Body of pancreas (tissue), 4 donors: Measurements from ENCODE around the gene ABCC4. TPM values are rescaled to one million over a fixed set of nuclear protein-coding genes. Genes with fewer than 3 reads are reported as not detected.

Experiments
- ATAC-seq: fragments of 150-250 bp; one replicate; pipeline ENCODE4 v1.9.1; 2016
- DNase-seq, 4 donors: peaks; one replicate each; pipeline ENCODE4 v3.0.0-alpha.2; 2019
- H3K27ac ChIP-seq, 4 donors: fragments of 200-600 bp; sonication (generic); 1 replicate in 3 of 4; 2 replicates in 1 of 4; pipeline versions ENCODE4 v1.5.1 to v1.6.1; 2016 to 2019; ENCODE audit warnings: mild to moderate bottlenecking in 1 of 4, mixed read lengths in 1 of 4, moderate library complexity in 1 of 4
- H3K27me3 ChIP-seq, 2 donors: fragments of 200-600 bp; sonication (generic); one replicate each; pipeline ENCODE4 v1.6.0; 2016; ENCODE audit warnings: mild to moderate bottlenecking in 1 of 2
- H3K36me3 ChIP-seq, 2 donors: fragments of 200-600 bp; sonication (generic); replicated peaks in 1 of 2; 2 replicates each; pipeline ENCODE4 v1.5.1; 2016; ENCODE audit warnings: low read depth in 2 of 2; ENCODE audit not compliant: insufficient read depth in 1 of 2
- H3K4me1 ChIP-seq: fragments of 200-600 bp; sonication (generic); one replicate; pipeline ENCODE4 v1.6.0; 2016
- H3K4me3 ChIP-seq, 2 donors: fragments of 200-600 bp; sonication (generic); 1 replicate in 1 of 2; 2 replicates in 1 of 2; pipeline ENCODE4 v1.5.1; 2016 to 2019
- H3K9me3 ChIP-seq, 3 donors: fragments of 200-600 bp; sonication (generic); 1 replicate in 2 of 3; 2 replicates in 1 of 3; pipeline ENCODE4 v1.5.1; 2016
- POLR2A ChIP-seq, 3 donors: fragments of 450-650 bp; IDR thresholded peaks; one replicate each; pipeline ENCODE4 v1.6.1; 2016; ENCODE audit warnings: antibody characterized with exemption in 3 of 3, mild to moderate bottlenecking in 2 of 3
- WGBS, 2 donors: methylation state at CpG; one replicate each; pipeline ENCODE4 v1.1.5; 2017; 5-methylcytosine and 5-hydroxymethylcytosine counted together
- intact Hi-C: fragments of 100-400 bp; cut with DNase I; formaldehyde crosslinking; loops from one replicate; pipeline ENCODE4 v1.15.1; 2023
- total RNA-seq, 2 donors: library from RNA; depleted of rRNA; stranded (reverse); fragments of >200 nt; gene quantifications; one replicate each; pipeline ENCODE4 v1.1.0, GENCODE V29; 2016
- TF ChIP-seq, protein P1 (sequence below), 7 experiments: fragments of 450-650 bp in 4 of 7; fragments of 200-600 bp in 3 of 7; sonication (generic) in 3 of 7; IDR thresholded peaks; one replicate each; pipeline ENCODE4 v1.5.1; 2016 to 2019; ENCODE audit warnings: antibody characterized with exemption in 7 of 7

Gene ABCC4
- total RNA-seq, 2 donors from 2014 or later, result 5.4 to 6.6 TPM

- WGBS, 2 donors, result 91 to 95% methylated on average over 7 of the region's 7 CpGs
- no peak overlapping the region for H3K27ac ChIP-seq
- peaks cover 11% of the 10 kb centered on the region for H3K4me1 ChIP-seq
- no peaks in the 10 kb centered on the region for H3K9me3 ChIP-seq
- no peaks in the 10 kb centered on the region for H3K36me3 ChIP-seq
- no peak overlapping the region for H3K4me3 ChIP-seq
- TF ChIP-seq, protein P1, sequence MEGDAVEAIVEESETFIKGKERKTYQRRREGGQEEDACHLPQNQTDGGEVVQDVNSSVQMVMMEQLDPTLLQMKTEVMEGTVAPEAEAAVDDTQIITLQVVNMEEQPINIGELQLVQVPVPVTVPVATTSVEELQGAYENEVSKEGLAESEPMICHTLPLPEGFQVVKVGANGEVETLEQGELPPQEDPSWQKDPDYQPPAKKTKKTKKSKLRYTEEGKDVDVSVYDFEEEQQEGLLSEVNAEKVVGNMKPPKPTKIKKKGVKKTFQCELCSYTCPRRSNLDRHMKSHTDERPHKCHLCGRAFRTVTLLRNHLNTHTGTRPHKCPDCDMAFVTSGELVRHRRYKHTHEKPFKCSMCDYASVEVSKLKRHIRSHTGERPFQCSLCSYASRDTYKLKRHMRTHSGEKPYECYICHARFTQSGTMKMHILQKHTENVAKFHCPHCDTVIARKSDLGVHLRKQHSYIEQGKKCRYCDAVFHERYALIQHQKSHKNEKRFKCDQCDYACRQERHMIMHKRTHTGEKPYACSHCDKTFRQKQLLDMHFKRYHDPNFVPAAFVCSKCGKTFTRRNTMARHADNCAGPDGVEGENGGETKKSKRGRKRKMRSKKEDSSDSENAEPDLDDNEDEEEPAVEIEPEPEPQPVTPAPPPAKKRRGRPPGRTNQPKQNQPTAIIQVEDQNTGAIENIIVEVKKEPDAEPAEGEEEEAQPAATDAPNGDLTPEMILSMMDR (IDR thresholded peaks at IDR 0.05), result no peak
- TF ChIP-seq POLR2A (IDR thresholded peaks at IDR 0.05), result no peak
- H3K27me3 ChIP-seq, result no peaks in the 10 kb centered on the region
- intact Hi-C loops, result no loop called here
- ATAC-seq (no peak), DNase-seq (no peak)
These were observed 41.2 kb downstream of the ABCC4 start for GRCh38 chr13:95260031-95260525.

DNA sequence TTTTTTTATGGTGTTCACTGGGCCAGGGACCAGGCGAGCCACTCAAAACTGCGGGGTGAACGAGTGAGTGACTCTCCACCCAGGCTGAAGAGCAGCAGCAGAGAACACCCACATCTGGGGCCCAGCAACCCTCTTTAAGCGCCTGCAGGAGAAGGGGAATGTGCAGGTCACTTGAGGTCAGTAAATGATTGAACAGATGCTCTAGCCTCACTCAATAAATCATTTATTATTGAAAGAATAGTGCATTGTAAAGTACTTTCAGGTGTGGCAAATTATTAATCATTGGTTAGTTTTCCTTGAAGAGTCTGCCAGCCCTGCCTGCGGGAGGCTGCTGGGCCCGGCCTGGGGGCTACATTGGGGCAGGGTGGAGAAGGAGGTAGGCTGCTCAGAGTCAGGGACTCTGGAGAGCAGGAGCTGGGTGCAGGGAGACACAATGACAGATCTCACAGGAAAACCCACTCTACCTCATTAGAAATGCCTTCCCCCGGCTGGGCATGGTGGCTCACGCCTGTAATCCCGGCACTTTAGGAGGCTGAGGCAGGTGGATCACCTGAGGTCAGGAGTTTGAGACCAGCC, 42.5 kb downstream of the ABCC4 start:
- H3K36me3 ChIP-seq, result no peaks in the 10 kb centered on the region
- ATAC-seq, result peak; percentile 73
- intact Hi-C loops, result no loop called here
- no peaks in the 10 kb centered on the region for H3K9me3 ChIP-seq
- no peak for DNase-seq
- peak overlapping the region in 2 of 4 donors; percentile 59 to 66 for H3K27ac ChIP-seq
- no peak for TF ChIP-seq POLR2A (IDR thresholded peaks at IDR 0.05)
- TF ChIP-seq, protein P1 (IDR thresholded peaks at IDR 0.05), result no peak
- H3K27me3 ChIP-seq, result no peaks in the 10 kb centered on the region
- no peak overlapping the region for H3K4me3 ChIP-seq
- 66 to 72% methylated on average over 9 of the region's 9 CpGs for WGBS, 2 donors
- peaks cover 11% of the 10 kb centered on the region for H3K4me1 ChIP-seq

DNA sequence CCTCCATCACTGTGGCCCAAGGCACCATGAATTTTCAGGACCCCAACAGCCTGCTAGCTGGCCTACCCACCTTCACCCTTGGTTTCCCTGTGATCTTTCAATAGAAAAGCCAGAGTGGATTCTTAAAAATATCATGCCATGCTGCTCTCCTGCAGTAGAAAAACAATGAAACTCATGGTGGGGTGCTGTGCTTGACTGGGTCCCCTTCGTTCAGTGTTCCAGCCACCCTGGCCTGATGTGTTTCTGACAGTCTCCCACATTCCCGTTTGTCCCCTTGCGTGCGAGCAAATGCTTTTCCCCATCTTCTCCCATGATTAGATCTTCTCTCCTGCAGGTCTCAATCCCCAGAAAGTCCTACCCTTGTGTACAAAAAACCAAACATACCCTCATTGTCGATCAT, 43.2 kb downstream of the ABCC4 start:
- Histone ChIP-seq H3K36me3 (no peaks in the 10 kb centered on the region), H3K9me3 (no peaks in the 10 kb centered on the region), H3K4me1 (peaks cover 11% of the 10 kb centered on the region), H3K27me3 (no peaks in the 10 kb centered on the region), H3K4me3 (no peak overlapping the region), H3K27ac (peak overlapping the region in 2 of 4 donors; percentile 6 to 66)
- ATAC-seq, result no peak
- TF ChIP-seq POLR2A (IDR thresholded peaks at IDR 0.05), result no peak
- TF ChIP-seq, protein P1 (IDR thresholded peaks at IDR 0.05), result no peak
- WGBS, 2 donors, result 80 to 89% methylated on average over 5 of the region's 5 CpGs
- no peak for DNase-seq
- intact Hi-C loops, result no loop called here

DNA sequence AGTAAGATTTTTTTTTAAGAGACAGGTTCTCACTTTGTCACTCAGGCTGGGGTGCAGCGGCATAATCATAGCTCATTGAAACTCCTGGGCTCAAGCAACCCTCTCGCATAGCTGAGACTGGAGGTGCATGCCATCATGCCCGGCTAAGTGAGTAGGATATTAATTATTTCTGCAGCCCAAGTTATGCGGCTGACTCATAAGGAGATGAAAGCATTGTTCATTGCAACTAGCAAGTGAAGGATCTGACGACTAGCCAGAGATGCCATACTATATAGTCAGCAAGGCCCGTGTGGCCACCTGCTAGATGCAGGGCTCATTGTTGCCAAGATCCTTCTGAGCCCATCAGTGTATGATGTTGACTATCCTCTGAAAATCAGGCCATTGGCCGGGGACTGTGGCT, 45.2 kb downstream of the ABCC4 start:
- 77 to 81% methylated on average over 6 to 7 of the region's 7 CpGs for WGBS, 2 donors
- H3K4me1 ChIP-seq, result peaks cover 11% of the 10 kb centered on the region

More for the DNA sequence above, 45.2 kb downstream of the ABCC4 start:
- Histone ChIP-seq H3K4me3 (no peak overlapping the region), H3K36me3 (no peaks in the 10 kb centered on the region), H3K27me3 (no peaks in the 10 kb centered on the region), H3K27ac (no peak overlapping the region), H3K9me3 (no peaks in the 10 kb centered on the region)
- DNase-seq (no peak), ATAC-seq (peak; percentile 55)
- TF ChIP-seq POLR2A (IDR thresholded peaks at IDR 0.05), result no peak
- TF ChIP-seq, protein P1 (IDR thresholded peaks at IDR 0.05), result no peak
- intact Hi-C loops, result no loop called here
